ENCODE results near the gene SP9. TPM values are rescaled to one million over a fixed set of nuclear protein-coding genes. Genes with fewer than 3 reads are reported as not detected.

SP9 gene
- 1.1 to 2.0 TPM (median 1.8 TPM) in 5 replicates for total RNA-seq (2022; extraction: Qiagen RNA extraction)

GRCh38 chr2:174334781-174335251 lies at the start of gene SP9:
Gene SP9, plus strand, starts transcription at chr2:174334954. Its CDS starts 139 bp downstream, at chr2:174335093.

Other genes with a start within 250 kb of the SP9 start
- gene OLA1, start 86.4 kb upstream of the SP9 start, total RNA-seq (2022; extraction: Qiagen RNA extraction): 116 to 138 TPM (median 129 TPM) in 5 replicates
- 12.1 to 18.7 TPM (median 15.2 TPM) in 5 replicates for gene SCRN3, start 60.8 kb downstream of the SP9 start, total RNA-seq (2022; extraction: Qiagen RNA extraction)
- gene GPR155, start 152.1 kb downstream of the SP9 start, total RNA-seq (2022; extraction: Qiagen RNA extraction): 0.18 to 0.52 TPM (median 0.40 TPM) in 5 replicates

Measured in A549 treated with dexamethasone at 1 μM for 4 hours (cell line).